NB4 (cell line): Measurements from ENCODE around the gene ULBP2.

Source experiments
- DNase-seq: peaks from one replicate; pipeline ENCODE4 v3.0.0; 2010; ENCODE audit warnings: low read depth
- H3K4me3 ChIP-seq: one replicate; pipeline ENCODE4 v1.5.1; 2011; ENCODE audit warnings: mild to moderate bottlenecking, low read depth, low read length, moderate library complexity
- CTCF ChIP-seq: IDR thresholded peaks from one replicate; pipeline ENCODE4 v1.5.1; 2012; ENCODE audit warnings: low read depth, low read length
- MYC ChIP-seq: IDR thresholded peaks from 2 replicates; pipeline ENCODE4 v1.6.1; 2011; ENCODE audit warnings: low read depth, low read length
- POLR2A ChIP-seq: IDR thresholded peaks from 2 replicates; pipeline ENCODE4 v1.6.1; 2011; ENCODE audit warnings: mild to moderate bottlenecking; ENCODE audit not compliant: insufficient read length; ENCODE audit errors: extremely low read depth
- TF ChIP-seq, protein P1 (sequence below): IDR thresholded peaks from 2 replicates; pipeline ENCODE4 v1.6.1; 2011; ENCODE audit warnings: low read depth, low read length

Gene ULBP2

DNA sequence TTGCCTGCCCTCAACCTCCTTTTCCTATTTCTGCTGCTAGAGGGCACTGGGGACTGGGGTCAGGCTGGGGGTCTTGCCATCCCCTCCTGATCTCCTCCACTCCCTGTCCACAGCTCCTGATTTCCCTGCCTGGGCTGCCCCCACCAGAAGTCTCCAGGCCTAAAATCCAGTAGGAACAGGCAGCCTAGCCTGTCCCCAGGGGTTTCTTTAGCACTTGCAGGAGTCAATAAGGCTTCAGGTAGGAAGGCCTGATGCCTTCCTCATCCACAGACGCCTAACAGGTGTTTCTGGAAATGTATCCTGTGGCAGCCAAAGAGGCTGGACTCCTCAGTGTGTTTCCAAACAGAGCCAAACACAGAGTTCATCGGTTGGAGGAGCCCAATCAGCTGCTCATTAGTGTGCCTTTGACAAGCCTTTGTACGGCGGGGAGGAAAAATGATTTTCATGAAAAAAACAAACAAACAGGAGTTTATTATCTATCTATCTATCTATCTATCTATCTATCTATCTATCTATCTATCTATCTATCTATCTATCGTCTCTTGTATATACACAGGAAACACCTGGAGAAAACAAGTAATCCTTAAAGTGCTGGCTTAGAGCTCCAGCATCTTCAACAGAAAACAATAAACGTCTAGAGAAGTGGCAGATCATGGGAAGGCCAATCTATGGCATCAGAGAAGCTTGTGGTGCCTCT is 40.2 kb upstream of the ULBP2 start:
- no peak overlapping the region for H3K4me3 ChIP-seq
- TF ChIP-seq POLR2A (no peak), MYC (no peak), CTCF (no peak)
- TF ChIP-seq, protein P1, sequence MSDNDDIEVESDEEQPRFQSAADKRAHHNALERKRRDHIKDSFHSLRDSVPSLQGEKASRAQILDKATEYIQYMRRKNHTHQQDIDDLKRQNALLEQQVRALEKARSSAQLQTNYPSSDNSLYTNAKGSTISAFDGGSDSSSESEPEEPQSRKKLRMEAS = no peak
- no peak for DNase-seq

DNA sequence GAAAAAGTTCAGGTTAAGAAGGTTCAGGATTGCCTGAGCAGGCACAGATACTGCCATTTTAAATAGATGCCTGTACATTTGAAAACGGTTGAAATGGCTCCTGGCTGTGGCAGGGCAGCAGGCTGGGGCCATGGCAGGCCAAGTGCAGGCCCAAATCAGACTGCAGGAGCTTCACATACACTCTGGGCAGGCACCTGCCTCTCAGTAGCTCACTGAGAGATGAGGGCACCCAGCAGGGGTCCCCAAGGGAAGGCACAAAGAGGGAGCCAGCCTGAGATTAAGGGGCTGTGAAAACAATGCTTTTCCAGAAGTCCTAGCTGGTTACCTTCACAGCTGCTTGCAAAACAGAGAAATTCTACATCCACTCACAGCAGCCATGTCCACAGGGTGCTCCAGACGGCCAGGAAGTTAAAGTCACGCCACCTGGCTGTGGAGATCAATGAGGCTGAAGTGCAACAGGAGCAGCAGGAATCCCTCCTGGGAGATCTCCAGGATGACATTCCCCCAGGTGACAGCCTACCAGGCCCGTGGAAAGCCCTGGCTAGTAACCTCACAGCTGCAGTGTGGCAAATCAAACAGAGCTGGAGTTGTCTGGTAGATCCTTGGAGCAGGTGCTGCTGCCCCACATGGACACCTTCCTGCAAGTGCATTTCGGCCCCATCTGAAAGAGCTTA is 37.7 kb upstream of the ULBP2 start:
- no peak overlapping the region for H3K4me3 ChIP-seq
- TF ChIP-seq, protein P1 = no peak
- TF ChIP-seq MYC (no peak), CTCF (no peak)
- DNase-seq = no peak

DNA sequence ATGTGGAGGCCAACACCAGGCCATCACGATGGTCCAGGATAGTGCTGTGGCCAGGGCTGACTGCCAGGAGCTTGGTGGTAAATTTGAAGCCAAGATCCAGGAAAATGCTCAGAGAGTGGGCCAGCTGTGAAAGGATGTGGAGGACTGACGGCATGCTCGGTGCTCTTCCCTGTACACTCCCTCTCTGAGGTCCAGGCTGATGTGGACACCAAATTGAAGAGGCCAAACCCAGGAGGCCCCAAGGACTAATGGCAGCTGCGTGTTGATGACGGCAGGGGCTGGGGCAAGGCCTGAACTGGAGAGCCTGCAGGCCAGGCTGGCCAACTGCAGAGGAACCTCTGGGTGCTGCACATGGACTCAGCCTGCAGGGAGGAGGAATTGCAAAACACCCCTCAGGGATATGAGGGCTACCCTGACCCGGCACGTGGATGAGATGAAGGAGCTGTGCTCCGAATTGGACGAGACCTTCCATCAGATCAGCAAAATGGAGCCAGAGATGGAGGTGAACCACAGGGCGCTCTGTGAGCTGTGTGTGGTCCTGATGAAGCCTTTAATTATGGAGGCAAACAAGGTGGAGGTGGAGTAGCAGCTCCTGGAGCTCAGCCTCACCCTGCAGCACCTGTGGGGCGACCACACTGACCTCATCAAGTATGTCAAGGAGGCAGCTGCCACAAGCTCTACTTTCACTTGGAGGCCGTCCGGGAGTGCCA is 37.0 kb upstream of the ULBP2 start:
- DNase-seq = no peak
- TF ChIP-seq CTCF (no peak), POLR2A (no peak), MYC (no peak)
- TF ChIP-seq, protein P1 = no peak
- no peak overlapping the region for H3K4me3 ChIP-seq

GRCh38 chr6:149905371-149905910 is 36.4 kb upstream of the ULBP2 start:
- no peak for TF ChIP-seq CTCF
- TF ChIP-seq MYC = no peak
- TF ChIP-seq, protein P1 = no peak
- no peak for DNase-seq
- H3K4me3 ChIP-seq = no peak overlapping the region

DNA sequence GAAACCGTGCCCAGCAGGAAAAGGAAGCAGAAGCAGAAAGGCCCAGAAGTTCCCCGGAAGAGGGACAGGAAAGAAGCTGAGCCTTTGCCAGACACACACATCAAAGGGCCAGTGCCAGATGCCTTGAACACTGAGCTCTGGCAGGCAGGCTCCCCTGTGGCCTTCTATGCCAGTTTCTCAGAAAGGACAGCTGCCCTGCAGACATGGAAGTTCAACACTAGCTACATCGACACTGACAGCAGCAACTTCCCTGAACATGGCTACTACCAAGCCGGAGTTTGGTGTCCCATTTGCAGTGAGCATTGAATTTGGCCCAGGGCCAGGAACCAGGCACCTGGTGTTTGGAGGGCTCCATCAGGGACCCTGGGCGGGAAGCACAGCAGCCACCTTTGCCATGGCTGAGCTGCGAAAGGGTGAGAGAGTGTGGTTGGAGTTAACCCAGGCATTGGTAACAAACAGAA is 35.9 kb upstream of the ULBP2 start:
- TF ChIP-seq, protein P1 = no peak
- no peak for TF ChIP-seq MYC
- TF ChIP-seq CTCF = no peak
- no peak for TF ChIP-seq POLR2A
- no peak overlapping the region for H3K4me3 ChIP-seq
- no peak for DNase-seq
